Stomach (tissue), 19 donors: ENCODE measurements around the gene CCT6B. TPM values are rescaled to one million over a fixed set of nuclear protein-coding genes. Genes with fewer than 3 reads are reported as not detected.

Experiments
- DNase-seq, 2 donors: peaks; one replicate each; pipeline versions ENCODE4 v3.0.0 to v3.0.0-alpha.2; 2013 to 2019
- H3K27ac ChIP-seq, 5 donors: fragments of 200-600 bp in 4 of 5; sonication (generic) in 4 of 5; one replicate each; pipeline ENCODE4 v1.5.1; 2013 to 2019; ENCODE audit warnings: mild to moderate bottlenecking in 1 of 5, moderate library complexity in 1 of 5
- H3K27me3 ChIP-seq, 3 donors: fragments of 200-600 bp; sonication (generic); one replicate each; pipeline ENCODE4 v1.5.1; 2017 to 2019; ENCODE audit warnings: mixed run types in 1 of 3
- H3K36me3 ChIP-seq, 4 donors: fragments of 200-600 bp; sonication (generic); 1 replicate in 3 of 4; 2 replicates in 1 of 4; pipeline ENCODE4 v1.5.1; 2016 to 2019
- H3K4me1 ChIP-seq, 4 donors: fragments of 200-600 bp; sonication (generic); one replicate each; pipeline ENCODE4 v1.5.1; 2016 to 2019
- H3K4me3 ChIP-seq, 4 donors: fragments of 200-600 bp; sonication (generic) in 3 of 4; one replicate each; pipeline ENCODE4 v1.5.1; 2016 to 2019; ENCODE audit warnings: mild to moderate bottlenecking in 1 of 4
- H3K9me3 ChIP-seq, 4 donors: fragments of 200-600 bp; sonication (generic); one replicate each; pipeline ENCODE4 v1.5.1; 2016 to 2019
- CTCF ChIP-seq, 7 experiments: fragments of 450-650 bp in 4 of 7; fragments of 200-600 bp in 3 of 7; sonication (generic) in 3 of 7; IDR thresholded peaks; one replicate each; pipeline ENCODE4 v1.5.1; 2016 to 2019; ENCODE audit warnings: antibody characterized with exemption in 7 of 7, control low read depth in 2 of 7, mild to moderate bottlenecking in 1 of 7
- EP300 ChIP-seq: sonication (generic); formaldehyde crosslinking; IDR thresholded peaks from one replicate; pipeline ENCODE4 v1.6.1; 2017; ENCODE audit warnings: antibody characterized with exemption
- POLR2A ChIP-seq, 4 donors: fragments of 450-650 bp; IDR thresholded peaks; one replicate each; pipeline ENCODE4 v1.6.1; 2016; ENCODE audit warnings: antibody characterized with exemption in 4 of 4, control low read depth in 2 of 4, mild to moderate bottlenecking in 1 of 4, moderate library complexity in 1 of 4
- POLR2AphosphoS5 ChIP-seq, 3 donors: sonication (generic); formaldehyde crosslinking; IDR thresholded peaks; one replicate each; pipeline ENCODE4 v1.6.1; 2016; ENCODE audit warnings: antibody characterized with exemption in 3 of 3
- WGBS, 5 donors: extraction: QIAGEN DNeasy Blood & Tissue Kit in 3 of 5; methylation state at CpG; one replicate each; pipeline versions ENCODE4 v1.1.5 to v1.1.7; 2013 to 2018; 5-methylcytosine and 5-hydroxymethylcytosine counted together
- intact Hi-C: fragments of 100-400 bp; cut with DNase I; formaldehyde crosslinking; loops from one replicate; pipeline ENCODE4 v1.15.1; 2023; ENCODE audit warnings: low total_unique reads
- long read RNA-seq, 10 donors: transcript quantifications; one replicate each; lab custom pipeline, GENCODE V29; 2026
- polyA plus RNA-seq, 3 donors: library from polyadenylated mRNA; stranded (reverse); fragments of 200-250 nt; gene quantifications; one replicate each; pipeline ENCODE4 v1.2.3, GENCODE V29; 2013
- total RNA-seq, 5 donors: library from RNA; depleted of rRNA; stranded (reverse); fragments of >200 nt; gene quantifications; one replicate each; pipeline versions ENCODE4 v1.1.0 to v1.2.3, GENCODE V29; 2014 to 2016
- donor health status: healthy with polysubstance abuse.
- donor health status: Bipolar disorder and iron deficiency.
- donor health status: healthy.

Gene CCT6B
- total RNA-seq (1 to 10 TPM in 2 of 5 donors, under 1 TPM in 1, not detected in 2; 0.45 to 8.6 (median 4.5) TPM), polyA plus RNA-seq (1 to 10 TPM in 2 of 3 donors, under 1 TPM in 1; 0.56 to 1.5 (median 1.4) TPM)
- long read RNA-seq, donor 1, result 0 reads
- long read RNA-seq, donor 2, result 0 reads
- long read RNA-seq, donor 3, result 0 reads
- long read RNA-seq, donor 4, result 0 reads
- long read RNA-seq, donor 5, result 0 reads
- long read RNA-seq, donor 6, partial matches to known transcripts, result 0 of 1 reads
- long read RNA-seq, donor 6, other reads (novel, unspliced or antisense), result 0 of 1 reads
- long read RNA-seq, donor 7, partial matches to known transcripts, result 0 of 1 reads
- long read RNA-seq, donor 7, other reads (novel, unspliced or antisense), result 0 of 1 reads
- long read RNA-seq, donor 8, result 0 reads
- long read RNA-seq, donor 9, partial matches to known transcripts, result 0 of 2 reads
- long read RNA-seq, donor 9, other reads (novel, unspliced or antisense), result 0 of 2 reads
- long read RNA-seq, donor 10, result 0 reads

- Histone ChIP-seq H3K36me3 (peaks cover 19 to 33% (median 28%) of the 10 kb centered on the region in 4 donors), H3K27me3 (no peaks in the 10 kb centered on the region), H3K4me1 (peaks cover 16 to 38% (median 25%) of the 10 kb centered on the region in 4 donors), H3K9me3 (no peaks in the 10 kb centered on the region), H3K4me3 (peak within 1 kb of the TSS; percentile 84 to 99 (median 92)), H3K27ac (peak within 1 kb of the TSS; percentile 87 to 97 (median 94))
- intact Hi-C loops, result no loop called here
- 0 to 1% (median 0%) methylated on average over 55 to 65 of the region's 65 CpGs for WGBS, 5 donors
- TF ChIP-seq EP300, result no peak
- TF ChIP-seq POLR2AphosphoS5 (IDR thresholded peaks at IDR 0.05), result peak; percentile 94 to 98 (median 97)
- peak in 1 of 7 experiments; percentile 13 for TF ChIP-seq CTCF (IDR thresholded peaks at IDR 0.05)
- peak in 2 of 4 donors; percentile 34 to 59 for TF ChIP-seq POLR2A (IDR thresholded peaks at IDR 0.05)
- peak; percentile 94 to 98 for DNase-seq
Observed at GRCh38 chr17:34961093-34961911, at the start of gene CCT6B, which contains the start of gene ZNF830. CCT6B (minus strand) TSS chr17:34961460; CDS start chr17:34961393, 67 bp downstream. ZNF830 (plus strand) TSS chr17:34961540; CDS start chr17:34961567, 27 bp downstream.

GRCh38 chr17:35010093-35010492 is 48.8 kb upstream of the CCT6B start:
- Histone ChIP-seq H3K4me3 (no peak overlapping the region), H3K9me3 (no peaks in the 10 kb centered on the region), H3K27ac (no peak overlapping the region), H3K36me3 (peaks cover 26 to 94% (median 80%) of the 10 kb centered on the region in 4 donors), H3K4me1 (no peaks in the 10 kb centered on the region), H3K27me3 (no peaks in the 10 kb centered on the region)
- no peak for TF ChIP-seq EP300
- no peak for TF ChIP-seq POLR2A (IDR thresholded peaks at IDR 0.05)
- no peak for TF ChIP-seq CTCF (IDR thresholded peaks at IDR 0.05)
- no peak for TF ChIP-seq POLR2AphosphoS5 (IDR thresholded peaks at IDR 0.05)
- 74 to 87% (median 78%) methylated on average over 3 of the region's 3 CpGs for WGBS, 5 donors
- intact Hi-C loops, result no loop called here
- no peak for DNase-seq

- intact Hi-C loops, result loop anchor here (10.0 kb wide), 1 partner anchor 88 kb away; no protein-coding TSS in a partner anchor
Observed at GRCh38 chr17:35006961-35007360, 45.7 kb upstream of the CCT6B start.

More at GRCh38 chr17:35006961-35007360, 45.7 kb upstream of the CCT6B start:
- Histone ChIP-seq H3K27me3 (no peaks in the 10 kb centered on the region), H3K4me1 (peaks cover 4 to 18% (median 12%) of the 10 kb centered on the region in 4 donors), H3K9me3 (no peaks in the 10 kb centered on the region), H3K4me3 (no peak overlapping the region), H3K36me3 (peaks cover 18 to 96% (median 89%) of the 10 kb centered on the region in 4 donors), H3K27ac (no peak overlapping the region)
- TF ChIP-seq POLR2A (IDR thresholded peaks at IDR 0.05) (no peak), EP300 (no peak), POLR2AphosphoS5 (IDR thresholded peaks at IDR 0.05) (no peak), CTCF (IDR thresholded peaks at IDR 0.05) (no peak)
- 35 to 95% (median 87%) methylated on average over 1 of the region's 1 CpG for WGBS, 5 donors
- no peak for DNase-seq
